Activated CD4-positive, alpha-beta T cell treated with anti-CD3 and anti-CD28 coated beads, Interleukin-2, amount 50 U/mL, for 24 hours (primary cell): ENCODE results near the gene DRAM1.
A peak's percentile ranks its signal among the peaks of the same experiment; 100 is the strongest.

ENCODE experiments used
- DNase-seq, 2 donors: peaks; one replicate each; pipeline ENCODE4 v3.0.0-alpha.2; 2020; ENCODE audit warnings: low read depth in 1 of 2, low spot score in 1 of 2

Gene DRAM1

GRCh38 chr12:101939856-101940265 lies 62.5 kb downstream of the DRAM1 start:
- peak in 1 of 2 donors; percentile 37 for DNase-seq

GRCh38 chr12:101940400-101940950 lies 63.1 kb downstream of the DRAM1 start:
- DNase-seq, result no peak

GRCh38 chr12:101941306-101942249 lies 64.2 kb downstream of the DRAM1 start:
- no peak for DNase-seq

GRCh38 chr12:101942250-101942605 lies 64.8 kb downstream of the DRAM1 start:
- no peak for DNase-seq

- DNase-seq, result no peak
Measured at GRCh38 chr12:101945369-101946232, 68.2 kb downstream of the DRAM1 start.

- DNase-seq, result no peak
Measured at GRCh38 chr12:101946233-101946611, 68.8 kb downstream of the DRAM1 start.

GRCh38 chr12:101947316-101947715 lies 69.9 kb downstream of the DRAM1 start:
- DNase-seq, result no peak

GRCh38 chr12:101948365-101948764 lies 71.0 kb downstream of the DRAM1 start:
- no peak for DNase-seq

- DNase-seq, result no peak
Measured at GRCh38 chr12:101951002-101951670, 73.8 kb downstream of the DRAM1 start.

GRCh38 chr12:101954113-101954512 lies 76.7 kb downstream of the DRAM1 start:
- no peak for DNase-seq

GRCh38 chr12:101954676-101955075 lies 77.3 kb downstream of the DRAM1 start:
- DNase-seq, result no peak

- DNase-seq, result no peak
Measured at GRCh38 chr12:101957252-101957959, 80.0 kb downstream of the DRAM1 start.

- DNase-seq, result no peak
Measured at GRCh38 chr12:101959607-101960006, 82.2 kb downstream of the DRAM1 start.

- DNase-seq, result no peak
Measured at GRCh38 chr12:101962486-101962885, 85.1 kb downstream of the DRAM1 start.

GRCh38 chr12:101963697-101964096 lies 86.3 kb downstream of the DRAM1 start:
- no peak for DNase-seq

- no peak for DNase-seq
Measured at GRCh38 chr12:101966496-101966895, 89.1 kb downstream of the DRAM1 start.

- DNase-seq, result no peak
Measured at GRCh38 chr12:101967506-101967905, 90.1 kb downstream of the DRAM1 start.

- no peak for DNase-seq
Measured at GRCh38 chr12:101968770-101969169, 91.4 kb downstream of the DRAM1 start.
